Stimulated activated CD8-positive, alpha-beta memory T cell treated with anti-CD3 and anti-CD28 coated beads, Interleukin-12 subunit alpha, Interleukin-12 subunit beta, amount 100 ng/mL, for 24 hours (primary cell): Measurements from ENCODE around the gene GALNTL6.

Experiments used
- DNase-seq: peaks from one replicate; pipeline ENCODE4 v3.0.0-alpha.2; 2020; ENCODE audit errors: extremely low read depth

The GALNTL6 gene

DNA sequence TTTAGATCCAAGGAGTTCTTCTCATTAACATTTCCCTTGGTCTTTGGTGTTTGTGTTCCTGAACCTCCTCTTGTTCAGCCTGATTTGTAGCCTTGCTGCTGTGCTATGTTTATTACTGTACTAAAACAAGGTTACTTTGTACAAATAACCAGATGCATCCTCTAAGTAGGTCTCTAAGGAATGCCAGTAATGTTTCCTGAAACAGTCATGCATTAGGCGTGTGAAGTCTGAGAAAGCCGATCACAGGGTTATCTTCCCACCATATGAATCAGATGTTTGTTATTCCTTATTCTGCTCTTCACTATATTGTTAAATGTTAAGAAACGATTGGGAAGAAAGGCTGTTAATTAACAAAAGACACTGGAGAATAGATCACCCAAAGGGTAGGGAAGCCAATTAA lies 66.9 kb downstream of the GALNTL6 start:
- no peak for DNase-seq

DNA sequence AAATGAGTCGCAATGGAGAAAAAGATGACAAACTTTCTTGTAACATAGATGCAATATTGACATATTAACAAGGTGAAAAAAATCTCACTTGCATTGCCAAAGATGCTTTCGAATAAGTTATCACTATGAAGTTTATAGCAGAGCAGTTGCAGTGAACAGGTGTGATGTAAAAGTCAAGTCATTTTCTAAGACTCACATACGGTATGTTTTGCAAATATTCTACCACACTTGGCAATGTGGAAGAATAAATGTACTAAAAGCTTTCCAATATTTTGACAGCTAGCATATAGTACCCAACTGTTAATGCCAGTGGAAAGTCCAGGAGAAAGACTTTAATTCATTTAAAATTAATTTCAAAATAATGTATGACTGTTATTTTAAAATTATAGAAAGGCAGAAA lies 76.5 kb downstream of the GALNTL6 start:
- no peak for DNase-seq

DNA sequence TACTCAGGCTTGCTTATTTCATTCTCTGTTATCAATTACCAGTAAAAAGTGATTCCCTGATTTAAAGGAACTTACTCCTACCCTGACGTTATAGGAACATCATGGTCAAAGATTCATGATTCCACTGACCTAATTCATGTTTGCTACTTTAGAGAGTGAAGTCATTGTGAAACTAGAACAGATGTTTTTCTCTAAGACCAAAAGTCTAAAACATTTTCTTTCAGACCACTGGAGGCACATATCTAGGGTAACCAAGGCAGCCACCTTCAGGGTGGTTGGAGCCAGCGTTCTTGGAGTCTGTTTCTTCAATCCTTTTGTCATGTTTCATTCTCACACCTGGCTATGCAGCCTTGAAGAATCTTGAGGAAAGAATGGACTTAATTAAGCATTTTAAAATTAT lies 77.8 kb downstream of the GALNTL6 start:
- DNase-seq = no peak

DNA sequence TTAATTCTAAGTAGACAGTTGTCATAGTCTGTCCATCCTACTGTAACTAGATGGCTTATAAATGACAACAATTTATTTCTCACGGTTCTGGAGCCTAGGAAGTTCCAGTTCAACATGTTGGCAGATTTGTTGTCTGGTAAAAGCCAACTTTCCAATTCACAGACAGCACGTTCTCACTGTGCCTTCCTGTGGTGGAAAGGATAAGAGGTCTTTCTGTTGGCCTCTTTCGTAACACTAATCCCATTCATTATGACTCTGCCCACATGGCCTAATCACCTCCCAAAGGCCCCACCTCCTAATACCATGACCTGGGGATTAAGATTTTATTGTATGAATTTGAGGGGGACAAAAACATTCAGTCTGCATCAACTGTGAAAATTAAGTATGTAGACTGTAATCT lies 83.2 kb downstream of the GALNTL6 start:
- no peak for DNase-seq

DNA sequence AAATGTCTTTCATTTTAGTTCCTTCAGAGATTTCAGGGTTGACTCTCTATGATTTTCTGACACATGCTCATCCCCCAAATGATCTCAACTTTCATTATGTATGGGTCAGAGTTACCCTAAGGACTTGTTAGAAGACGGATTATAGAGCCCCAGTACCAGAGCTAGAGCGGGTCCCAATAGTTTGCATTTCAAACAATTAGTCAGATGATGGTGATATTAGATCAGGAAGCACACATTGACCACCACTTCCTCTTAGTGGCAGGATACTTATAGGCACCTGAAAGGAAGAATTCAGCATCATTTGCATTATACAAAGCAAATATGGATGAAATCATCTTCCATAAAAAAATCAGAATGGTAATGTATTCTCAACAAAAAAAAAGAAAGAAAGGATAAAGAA lies 106.1 kb downstream of the GALNTL6 start:
- no peak for DNase-seq

DNA sequence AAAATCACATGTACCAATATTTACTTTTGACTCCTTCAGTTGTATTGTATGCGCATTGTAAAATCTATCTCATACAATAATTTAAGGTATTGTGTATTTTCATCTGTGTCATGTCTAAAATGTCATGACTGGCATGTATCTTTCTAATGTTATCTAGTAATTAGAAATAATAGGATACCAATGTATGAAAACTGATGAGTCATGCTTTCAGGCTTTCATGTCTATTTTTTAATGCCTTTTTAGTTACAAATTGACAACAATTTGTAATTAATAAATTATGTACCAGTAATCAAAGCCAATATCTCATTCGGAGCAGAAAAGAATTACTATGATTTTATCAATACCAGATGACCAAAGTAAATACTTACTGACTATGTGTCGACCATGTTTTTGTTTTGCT lies 107.7 kb downstream of the GALNTL6 start:
- DNase-seq = no peak

DNA sequence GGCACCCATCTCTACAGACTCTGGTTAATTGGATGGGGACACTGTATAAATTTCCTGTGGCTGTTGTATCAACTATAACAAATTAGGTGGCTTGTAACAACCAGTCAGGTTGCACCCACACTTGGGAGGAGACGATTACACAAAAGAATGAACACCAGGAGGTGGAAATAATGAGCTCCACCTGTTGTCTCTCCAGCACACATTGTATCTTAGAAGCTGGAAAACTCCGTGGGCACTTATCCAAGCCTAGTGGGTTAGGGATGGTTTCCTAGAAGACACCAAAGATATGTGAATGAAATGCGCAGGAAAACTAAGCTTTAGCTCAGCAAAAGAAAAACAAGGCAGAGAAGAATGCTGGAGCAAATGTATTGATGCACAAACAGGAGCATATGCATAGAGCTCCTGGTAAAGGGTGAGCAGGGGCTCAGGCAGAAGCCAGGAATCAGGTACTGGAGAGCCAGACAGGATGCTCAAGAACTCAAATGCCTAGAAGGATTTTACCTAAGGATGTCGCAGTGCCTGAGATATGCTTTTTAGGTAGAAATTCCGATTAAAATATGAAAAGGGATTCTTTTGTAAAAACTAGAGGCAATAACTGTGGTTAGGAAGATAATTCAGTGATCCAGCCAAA lies 111.7 kb downstream of the GALNTL6 start:
- no peak for DNase-seq

DNA sequence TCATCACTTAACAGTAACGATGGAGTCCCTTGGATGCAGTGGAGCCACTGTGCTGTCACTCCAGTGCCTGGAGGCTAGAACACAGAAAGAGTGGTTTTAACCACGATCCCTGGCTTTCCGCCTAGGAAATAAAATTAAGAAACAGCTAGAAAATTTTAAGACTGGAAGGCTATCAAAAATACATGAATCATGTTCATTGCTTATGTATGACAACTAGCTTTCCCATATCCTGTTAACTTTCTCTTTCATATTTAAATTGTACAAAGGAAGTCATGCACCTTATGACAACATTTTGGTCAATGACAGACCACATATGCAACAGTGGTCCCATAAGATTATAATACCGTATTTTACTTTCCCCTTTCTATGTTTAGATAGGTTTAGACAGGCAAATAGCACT lies 115.1 kb downstream of the GALNTL6 start:
- DNase-seq = no peak

DNA sequence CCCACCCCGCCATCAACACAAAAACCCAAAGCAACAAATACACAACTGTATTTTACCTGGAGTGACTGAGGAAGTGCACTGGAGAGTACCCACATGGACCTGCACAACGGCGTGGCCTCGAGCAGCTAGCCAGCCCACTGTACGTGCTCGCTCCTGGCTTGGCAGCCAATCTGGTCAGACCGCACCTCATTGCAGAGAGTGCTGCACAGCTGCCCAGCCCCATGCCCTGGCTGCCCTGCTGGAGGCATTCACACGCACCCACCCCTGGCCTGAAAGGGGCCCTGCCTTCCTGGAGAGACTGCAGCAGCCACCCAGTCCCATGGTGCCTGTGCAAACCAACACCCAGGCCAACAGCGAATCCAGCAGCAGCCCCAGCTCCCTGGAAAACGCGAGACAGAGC lies 116.3 kb downstream of the GALNTL6 start:
- no peak for DNase-seq

DNA sequence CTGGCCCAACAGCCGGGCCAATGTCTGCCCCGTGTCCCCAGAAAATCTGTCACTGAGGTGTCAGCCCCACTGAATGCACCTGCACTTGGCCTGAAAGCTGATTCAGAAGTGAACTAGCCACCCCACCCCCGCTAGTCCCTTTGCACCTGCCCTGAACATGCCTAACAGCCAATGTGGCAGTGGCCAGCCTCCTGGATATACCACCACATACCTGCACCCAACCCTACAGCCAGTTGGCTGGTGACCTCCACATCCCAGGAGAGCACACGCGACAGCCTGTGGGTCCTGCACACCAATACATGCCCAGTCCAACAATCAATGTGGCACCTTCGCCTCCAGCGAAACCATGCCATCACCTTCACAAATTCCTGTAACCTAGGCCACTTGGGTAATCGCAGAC lies 116.7 kb downstream of the GALNTL6 start:
- no peak for DNase-seq

DNA sequence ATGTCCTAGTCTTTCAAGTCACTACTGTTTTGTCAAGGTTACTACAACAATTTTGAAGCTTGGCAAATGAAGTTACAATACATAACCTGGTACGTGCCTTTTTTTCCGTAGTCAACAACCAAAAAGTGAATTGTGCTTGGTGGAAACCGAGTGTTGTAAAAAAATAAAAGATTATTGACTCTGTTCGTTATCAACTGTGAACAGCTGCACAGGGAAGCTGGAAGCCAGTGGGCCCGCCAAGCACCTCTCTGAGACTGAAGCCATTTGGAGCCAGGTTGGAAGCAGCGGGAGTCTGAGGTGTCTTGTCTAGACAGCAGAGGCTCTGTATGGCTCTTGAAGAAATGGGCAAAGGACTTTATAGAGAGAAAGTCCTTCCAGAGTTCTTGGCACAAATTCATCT lies 119.0 kb downstream of the GALNTL6 start:
- DNase-seq = no peak

DNA sequence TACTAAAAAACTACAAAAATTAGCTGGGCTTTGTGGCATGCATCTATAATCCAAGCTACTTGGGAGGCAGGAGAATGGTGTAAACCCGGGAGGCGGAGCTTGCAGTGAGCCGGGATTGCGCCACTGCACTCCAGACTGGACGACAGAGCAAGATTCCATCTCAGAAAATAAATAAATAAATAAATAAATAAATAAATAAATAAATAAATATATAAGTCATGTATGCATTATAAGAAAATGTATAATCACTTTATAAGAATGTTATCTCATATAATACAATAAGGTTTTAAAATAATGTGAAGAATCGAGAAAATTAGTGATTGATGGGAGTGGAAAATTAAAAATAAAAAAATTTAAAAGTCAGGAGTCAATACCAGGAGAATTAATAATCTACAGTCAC lies 127.5 kb downstream of the GALNTL6 start:
- DNase-seq = no peak

DNA sequence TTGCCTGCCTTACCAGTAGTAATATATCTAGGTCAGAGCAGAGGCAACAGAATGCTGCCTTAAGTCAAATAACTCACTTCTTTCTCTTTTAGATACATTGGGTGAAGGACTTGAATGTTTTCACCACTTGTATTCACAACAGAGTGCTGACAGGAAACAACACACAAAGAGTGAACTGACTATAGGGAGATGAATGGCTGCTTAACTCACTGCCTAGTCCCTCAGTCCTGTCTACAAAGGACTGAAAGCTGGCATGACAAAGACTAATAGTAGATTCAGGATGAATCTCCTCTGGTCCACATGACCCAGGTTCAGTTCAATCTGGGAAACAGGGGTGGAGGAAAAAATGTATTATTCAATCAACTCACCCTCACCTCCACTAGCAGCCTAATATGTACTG lies 134.2 kb downstream of the GALNTL6 start:
- DNase-seq = no peak

DNA sequence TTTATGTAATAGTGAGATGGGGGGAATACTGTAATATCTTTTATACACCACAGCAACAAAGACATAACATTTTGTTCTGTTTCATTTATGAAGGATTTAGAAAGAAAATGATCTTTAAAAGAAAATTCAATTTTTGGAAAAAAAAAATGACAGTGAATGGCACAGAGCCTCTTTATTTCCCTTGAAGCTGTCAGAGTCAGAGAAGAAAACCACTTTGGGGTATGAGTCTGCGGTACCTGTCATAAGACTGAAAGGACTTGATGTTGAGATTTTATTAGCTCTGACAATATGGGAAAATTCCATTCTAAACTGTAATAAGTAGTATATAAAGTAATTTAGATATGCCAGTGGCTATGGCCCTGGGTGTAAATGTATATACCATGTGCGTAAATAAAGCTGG lies 134.8 kb downstream of the GALNTL6 start:
- no peak for DNase-seq

DNA sequence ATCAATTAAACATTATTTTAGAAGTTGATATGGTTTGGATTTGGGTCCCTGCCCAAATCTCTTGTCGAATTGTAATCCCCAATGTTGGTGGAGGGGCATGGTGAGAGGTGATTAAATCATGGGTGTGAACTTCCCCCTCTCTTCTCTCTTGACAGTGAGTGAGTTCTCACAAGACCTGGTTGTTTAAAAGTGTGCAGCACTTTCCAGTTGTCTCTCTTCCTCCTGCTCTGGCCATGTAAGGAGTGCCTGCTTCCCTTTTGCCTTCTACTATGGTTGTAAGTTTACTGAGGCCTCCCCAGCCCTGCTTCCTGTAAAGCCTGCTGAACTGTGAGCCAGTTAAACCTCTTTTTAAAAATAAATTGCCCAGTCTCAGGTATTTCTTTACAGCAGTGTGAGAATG lies 141.4 kb downstream of the GALNTL6 start:
- DNase-seq = no peak

DNA sequence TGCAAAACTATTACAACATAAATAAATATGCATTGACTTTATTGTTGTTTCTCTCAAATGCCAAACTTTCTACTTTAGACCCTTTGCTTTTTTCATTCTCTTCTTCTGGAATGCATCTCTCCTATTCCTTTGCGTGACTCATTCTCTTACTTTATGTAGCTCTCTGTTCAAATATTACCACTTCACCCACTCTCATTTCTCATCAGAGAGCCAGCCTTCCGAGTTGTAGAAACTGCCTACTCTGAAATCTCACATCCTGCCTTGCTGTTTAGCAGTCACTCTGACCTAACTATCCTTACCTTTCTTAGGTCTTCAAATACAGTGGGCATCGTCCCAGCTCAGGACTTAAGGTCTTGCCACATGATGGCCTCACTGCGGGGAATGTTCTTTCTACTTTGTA lies 143.5 kb downstream of the GALNTL6 start:
- DNase-seq = no peak

DNA sequence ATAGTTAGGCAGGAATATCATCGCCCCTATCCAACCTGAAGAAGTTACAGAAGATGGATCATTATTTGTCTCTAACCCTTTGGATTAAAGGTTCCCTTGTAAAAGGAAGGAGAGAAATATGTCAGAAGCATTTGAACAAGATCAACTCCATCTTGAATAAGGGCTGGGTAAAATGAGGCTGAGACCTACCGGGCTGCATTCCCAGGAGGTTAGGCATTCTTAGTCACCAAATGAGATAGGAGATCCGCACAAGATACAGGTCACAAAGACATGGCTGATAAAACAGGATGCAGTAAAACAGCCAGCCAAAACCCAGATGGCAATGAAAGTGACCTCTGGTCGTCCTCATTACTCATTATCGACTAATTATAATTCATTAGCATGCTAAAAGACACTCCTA lies 148.9 kb downstream of the GALNTL6 start:
- no peak for DNase-seq

DNA sequence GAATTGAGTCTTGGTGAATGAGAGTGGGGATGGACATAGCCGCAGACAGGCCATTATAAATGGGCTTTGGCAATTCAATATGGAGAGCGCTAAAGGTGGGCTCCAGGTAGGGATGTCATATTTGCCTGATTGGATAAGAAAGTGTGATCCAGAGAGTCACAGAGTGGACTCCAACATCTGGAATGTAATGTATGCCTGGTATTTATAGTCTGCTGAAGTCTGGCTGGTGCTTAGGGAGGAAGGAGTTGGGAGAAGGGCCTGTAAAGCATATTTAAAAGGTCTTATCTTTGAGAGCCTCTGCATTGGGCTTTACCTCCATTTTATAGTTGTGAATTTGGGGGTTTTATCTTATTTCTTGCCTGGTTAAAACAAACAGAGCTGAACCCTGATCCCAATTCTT lies 153.2 kb downstream of the GALNTL6 start:
- no peak for DNase-seq

DNA sequence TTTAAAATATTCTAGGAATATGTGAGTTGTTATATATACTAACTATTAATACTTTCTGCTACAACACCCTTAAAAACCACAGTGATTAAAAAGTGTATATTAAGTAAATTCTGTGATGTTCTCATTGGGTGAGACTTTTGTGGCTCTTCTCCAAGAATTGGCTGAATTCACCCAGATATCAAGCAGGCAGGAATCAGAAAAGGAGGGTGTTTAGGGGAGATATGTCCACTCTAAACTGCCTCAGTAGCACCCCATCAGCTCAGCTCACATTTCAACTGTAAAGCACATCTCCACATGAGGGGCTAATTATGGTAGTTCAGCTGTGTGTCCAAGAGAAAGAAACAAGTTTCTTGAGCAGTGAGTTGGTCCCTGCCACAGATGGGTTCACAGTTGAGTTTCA lies 165.0 kb downstream of the GALNTL6 start:
- DNase-seq = no peak

DNA sequence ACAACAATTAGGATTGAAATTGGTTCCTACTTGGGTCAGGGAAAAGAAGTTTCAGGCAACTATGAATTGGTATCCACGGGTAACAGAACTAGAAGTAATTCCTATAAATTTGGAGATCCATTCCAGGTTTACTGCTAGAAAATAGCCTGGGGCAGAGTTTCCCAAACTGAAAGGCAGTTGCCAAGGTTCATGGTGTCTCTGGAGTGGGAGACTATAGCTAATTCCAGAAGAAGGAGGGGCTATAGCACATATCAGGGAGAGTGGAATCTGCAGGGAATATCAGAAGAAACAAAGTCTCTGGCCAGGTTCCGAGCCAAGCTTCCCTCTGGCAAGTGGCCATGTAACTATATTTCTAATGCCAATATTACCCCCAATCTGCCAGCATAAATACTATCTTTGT lies 166.3 kb downstream of the GALNTL6 start:
- no peak for DNase-seq

DNA sequence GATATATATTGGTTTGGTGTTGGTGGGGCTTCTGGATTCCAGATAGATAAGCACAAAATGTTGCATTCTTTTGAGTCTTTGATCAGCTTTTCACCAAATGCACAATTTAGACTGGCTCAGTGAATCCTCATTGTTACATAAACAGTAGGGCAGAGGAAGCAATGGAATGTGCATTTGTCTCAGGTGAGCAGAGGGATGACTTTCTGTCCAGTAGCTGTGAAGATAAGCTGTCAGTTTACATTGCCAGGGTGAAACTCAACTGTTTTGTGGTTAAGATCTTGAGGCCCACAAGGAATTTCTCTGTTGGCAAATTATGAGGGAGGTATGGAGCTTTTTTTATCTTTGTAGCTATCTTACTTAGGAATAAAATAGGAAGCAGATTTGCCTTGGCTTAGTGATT lies 168.0 kb downstream of the GALNTL6 start:
- DNase-seq = no peak

DNA sequence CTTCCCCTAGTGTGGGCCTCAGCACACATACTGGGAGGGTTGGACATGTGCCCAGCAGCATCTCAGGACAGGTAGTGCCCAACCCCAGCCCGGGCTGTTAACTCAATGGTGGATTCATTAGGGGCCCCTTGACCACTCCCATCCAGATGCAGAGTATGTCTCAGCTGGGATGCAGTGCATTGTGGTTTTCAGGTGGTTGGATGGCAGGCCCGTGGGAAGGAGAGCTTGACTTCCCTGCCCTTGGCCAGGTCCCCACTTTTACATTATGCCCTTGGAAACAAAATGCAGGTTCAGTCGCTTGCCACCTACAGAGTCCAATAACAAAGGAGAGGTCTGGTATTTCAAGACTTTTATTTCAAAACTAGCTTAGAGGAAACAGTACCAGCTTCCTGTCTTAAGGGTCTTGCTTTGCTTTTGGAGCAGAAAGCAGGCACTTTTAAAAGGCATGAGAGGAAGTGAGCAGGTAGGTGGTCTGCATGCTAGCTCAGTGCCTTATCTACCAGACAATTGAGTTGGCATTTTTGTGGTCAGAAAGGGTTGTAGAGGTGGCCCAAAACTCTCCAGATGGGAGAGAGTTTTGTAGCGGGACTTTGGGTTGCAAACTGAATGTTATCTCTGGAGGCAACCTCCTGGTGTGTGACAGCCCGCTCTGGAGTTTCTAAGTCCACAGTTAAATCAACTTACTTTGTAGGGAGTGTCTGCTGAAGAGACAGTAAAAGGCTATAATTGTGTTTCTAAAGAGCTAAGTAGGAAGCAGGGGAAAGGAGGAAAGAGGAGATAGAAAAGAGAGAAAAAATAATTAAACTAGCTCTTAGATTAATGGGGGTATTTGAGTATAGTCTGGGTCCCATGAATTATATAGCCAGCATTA lies 171.0 kb downstream of the GALNTL6 start:
- no peak for DNase-seq

DNA sequence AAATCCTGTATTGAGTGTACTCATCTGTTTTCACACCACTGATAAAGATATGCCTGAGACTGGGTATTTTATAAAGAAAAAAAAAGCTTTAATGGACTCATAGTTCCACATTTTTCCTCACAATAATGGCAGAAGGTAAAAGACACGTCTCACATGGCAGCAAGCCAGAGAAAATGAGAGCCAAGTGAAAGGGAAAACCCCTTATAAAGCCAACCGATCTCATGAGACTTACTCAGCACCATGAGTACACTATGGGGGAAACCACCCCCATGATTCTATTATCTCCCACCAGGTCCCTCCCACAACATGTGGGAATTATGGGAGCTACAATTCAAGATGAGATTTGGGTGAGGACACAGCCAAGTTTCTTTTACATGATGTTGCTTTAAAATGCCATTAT lies 171.9 kb downstream of the GALNTL6 start:
- DNase-seq = no peak

DNA sequence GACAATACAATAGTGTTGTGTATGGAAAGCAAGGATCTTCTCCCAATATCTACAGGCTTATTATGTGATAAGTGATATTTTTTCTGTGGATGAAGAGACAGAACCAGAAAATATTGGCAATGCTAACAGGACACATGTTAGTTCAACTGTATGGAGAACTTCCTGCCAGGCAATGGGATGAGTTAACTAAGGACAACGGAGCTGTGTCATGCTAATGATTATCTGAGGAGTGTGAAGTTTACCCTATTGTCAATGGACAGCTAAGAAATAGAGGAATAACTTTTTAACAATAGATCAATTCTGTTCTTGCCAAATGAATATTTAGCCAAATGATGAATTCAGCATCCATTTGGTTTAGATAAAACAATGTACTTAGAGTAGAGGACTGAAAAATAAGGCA lies 180.0 kb downstream of the GALNTL6 start:
- no peak for DNase-seq
